SK-N-SH (cell line): ENCODE results near the gene PAXX. TPM values are rescaled to one million over a fixed set of nuclear protein-coding genes. Genes with fewer than 3 reads are reported as not detected.

Experiments
- CTCF ChIA-PET: fragments of 300-600, 350-600 bp; formaldehyde crosslinking; extraction: SDS; loops from one replicate; lab custom pipeline; 2021; lab: Yijun Ruan, JAX
- POLR2A ChIA-PET: fragments of 350-600 bp; sonication (Branson Sonifier 250); formaldehyde crosslinking; extraction: SDS; loops from one replicate; lab custom pipeline; 2020; ENCODE audit warnings: antibody characterized with exemption, inconsistent platforms; lab: Yijun Ruan, JAX
- DNase-seq: peaks from one replicate; pipeline ENCODE4 v3.0.0; 2012
- H2AFZ ChIP-seq: fragments of 200-600 bp; sonication (generic); 2 replicates; pipeline ENCODE4 v1.8.1; 2016; ENCODE audit warnings: antibody characterized with exemption, mild to moderate bottlenecking, low read depth
- H3F3A ChIP-seq: fragments of 200-600 bp; sonication (generic); replicated peaks from 2 replicates; pipeline ENCODE3; 2016; ENCODE audit warnings: antibody characterized with exemption, mild to moderate bottlenecking; ENCODE audit not compliant: insufficient read depth
- H3K27ac ChIP-seq, 2 experiments: fragments of 200-500 bp in 1 of 2; fragments of 200-600 bp in 1 of 2; sonication (Bioruptor generic) in 1 of 2; sonication (generic), shearing (Covaris generic) in 1 of 2; 2 replicates each; pipeline versions ENCODE4 v1.5.1 to v1.6.1; 2014 to 2016; ENCODE audit warnings: low read depth in 2 of 2, inconsistent platforms in 1 of 2, low read length in 1 of 2, mild to moderate bottlenecking in 1 of 2, mixed read lengths in 1 of 2
- H3K27me3 ChIP-seq: fragments of 200-600 bp; sonication (generic), shearing (Covaris generic); 2 replicates; pipeline ENCODE4 v1.6.1; 2016; ENCODE audit warnings: mixed run types; ENCODE audit not compliant: insufficient read depth
- H3K36me3 ChIP-seq, 2 experiments: fragments of 200-500 bp in 1 of 2; fragments of 200-600 bp in 1 of 2; sonication (Bioruptor generic) in 1 of 2; sonication (generic) in 1 of 2; replicated peaks in 1 of 2; 2 replicates each; pipeline versions ENCODE3 to v1.5.1; 2014 to 2016; ENCODE audit warnings: low read length in 1 of 2, mild to moderate bottlenecking in 1 of 2; ENCODE audit not compliant: insufficient read depth in 2 of 2, control insufficient read depth in 1 of 2
- H3K4me1 ChIP-seq, 2 experiments: fragments of 200-500 bp in 1 of 2; fragments of 200-600 bp in 1 of 2; sonication (Bioruptor generic) in 1 of 2; sonication (generic), shearing (Covaris generic) in 1 of 2; 2 replicates each; pipeline versions ENCODE4 v1.5.1 to v1.6.1; 2014 to 2016; ENCODE audit warnings: low read depth in 1 of 2, low read length in 1 of 2, mixed run types in 1 of 2; ENCODE audit not compliant: insufficient read depth in 2 of 2, control insufficient read depth in 1 of 2
- H3K4me2 ChIP-seq: fragments of 200-600 bp; sonication (generic), shearing (Covaris generic); 2 replicates; pipeline ENCODE4 v1.6.1; 2017; ENCODE audit warnings: mixed run types
- H3K4me3 ChIP-seq, 2 experiments: fragments of 200-500 bp in 1 of 2; fragments of 200-600 bp in 1 of 2; sonication (Bioruptor generic) in 1 of 2; sonication (generic), shearing (Covaris generic) in 1 of 2; 2 replicates each; pipeline versions ENCODE4 v1.5.1 to v1.8.1; 2014 to 2016; ENCODE audit warnings: low read depth in 2 of 2, inconsistent platforms in 1 of 2, low read length in 1 of 2, mild to moderate bottlenecking in 1 of 2, mixed read lengths in 1 of 2, moderate library complexity in 1 of 2
- H3K79me2 ChIP-seq: fragments of 200-600 bp; sonication (generic); 2 replicates; pipeline ENCODE4 v1.8.1; 2017; ENCODE audit warnings: mild to moderate bottlenecking; ENCODE audit not compliant: insufficient read depth
- H3K9ac ChIP-seq: fragments of 200-600 bp; sonication (generic); 2 replicates; pipeline ENCODE4 v1.6.1; 2017; ENCODE audit warnings: mixed run types
- H3K9me2 ChIP-seq: fragments of 200-600 bp; sonication (generic); 2 replicates; pipeline ENCODE4 v1.6.1; 2017; ENCODE audit warnings: mixed run types
- H3K9me3 ChIP-seq: fragments of 200-600 bp; sonication (generic); 2 replicates; pipeline ENCODE4 v1.6.1; 2017; ENCODE audit warnings: mixed run types, mild to moderate bottlenecking, moderate library complexity
- H4K20me1 ChIP-seq: fragments of 200-600 bp; sonication (generic); 2 replicates; pipeline ENCODE4 v1.6.1; 2017; ENCODE audit warnings: mild to moderate bottlenecking, mixed run types; ENCODE audit not compliant: insufficient read depth
- FOXM1 ChIP-seq: IDR thresholded peaks from 2 replicates; pipeline ENCODE4 v1.4.0; 2012; ENCODE audit warnings: low read depth, mild to moderate bottlenecking
- RAD21 ChIP-seq: IDR thresholded peaks from 2 replicates; pipeline ENCODE4 v1.6.1; 2012; ENCODE audit warnings: mild to moderate bottlenecking, low read length
- TAF1 ChIP-seq: IDR thresholded peaks from 2 replicates; pipeline ENCODE4 v1.6.1; 2012; ENCODE audit warnings: low read depth, mild to moderate bottlenecking, low read length, moderate library complexity, borderline replicate concordance
- TEAD4 ChIP-seq: IDR thresholded peaks from 2 replicates; pipeline ENCODE4 v1.4.0; 2012; ENCODE audit warnings: mild to moderate bottlenecking, borderline replicate concordance; ENCODE audit not compliant: insufficient read depth
- WGBS: methylation state at CpG from one replicate; pipeline ENCODE4 v1.1.6; 2017; ENCODE audit warnings: low lambda C conversion rate; 5-methylcytosine and 5-hydroxymethylcytosine counted together
- polyA plus RNA-seq, 3 experiments: library from polyadenylated mRNA; depleted of rRNA; stranded (reverse); fragments of >200 nt; gene quantifications; 2 replicates each; pipeline ENCODE4 v1.2.3, GENCODE V29; 2012
- TF ChIP-seq, protein P1 (sequence below): fragments of 150-350 bp; IDR thresholded peaks from 2 replicates; pipeline ENCODE4 v1.6.1; 2017; ENCODE audit warnings: antibody characterized with exemption, low read length, low read depth, borderline replicate concordance
- TF ChIP-seq, protein P2 (sequence below): fragments of 200-600 bp; sonication (generic); IDR thresholded peaks from 2 replicates; pipeline ENCODE4 v1.6.1; 2017; ENCODE audit warnings: antibody characterized with exemption, mild to moderate bottlenecking, moderate library complexity

Gene PAXX
- polyA plus RNA-seq, 1 of the 3 experiments (the other 2 are of a cell fraction), result 52.9 TPM

DNA sequence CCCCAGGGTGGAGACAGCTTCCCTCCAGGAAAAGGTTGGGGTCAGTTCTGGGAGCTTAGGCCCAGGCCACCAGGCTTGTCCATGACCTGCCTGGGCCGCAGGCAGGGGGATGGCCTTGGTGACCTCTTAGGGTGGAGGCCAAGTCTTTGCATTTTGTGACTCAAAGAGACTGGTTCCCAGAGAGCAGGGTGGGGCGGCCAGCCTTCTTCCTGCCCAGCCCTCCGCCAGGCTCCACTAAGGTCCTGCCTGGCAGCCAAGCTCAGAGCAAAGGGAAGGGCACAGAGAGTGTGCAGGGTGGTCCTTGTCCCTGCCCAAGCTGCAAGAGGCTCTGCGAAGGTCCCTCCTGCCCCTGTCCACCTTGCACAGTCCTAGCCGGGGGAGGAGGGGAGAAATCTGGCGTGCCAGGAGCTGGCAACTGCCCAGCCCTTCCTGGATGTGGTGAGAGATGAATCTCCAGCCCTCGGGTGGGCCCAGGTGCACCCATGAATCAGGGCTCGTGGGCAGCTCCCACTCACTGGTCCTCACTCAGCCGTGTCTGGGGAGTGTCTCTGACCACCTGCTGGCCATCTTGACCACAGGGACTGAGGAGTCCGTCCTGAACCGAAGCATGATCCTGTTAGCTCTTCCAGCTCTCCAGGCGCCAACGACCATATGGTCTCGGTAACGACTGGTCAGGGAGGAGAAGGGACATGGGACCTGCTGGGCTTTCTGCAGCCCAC, 17.2 kb upstream of the PAXX start:
- Histone ChIP-seq H3K4me1 (peaks cover 0 to 25% of the 10 kb centered on the region in 2 experiments; a peak in 1 of 4 replicates), H3K27ac (no peak overlapping the region), H3K9ac (no peak overlapping the region), H3K4me2 (no peak overlapping the region), H3K9me3 (no peaks in the 10 kb centered on the region), H3K4me3 (no peak overlapping the region), H3F3A (peaks cover 4% of the 10 kb centered on the region), H2AFZ (no peak overlapping the region), H4K20me1 (no peaks in the 10 kb centered on the region), H3K79me2 (no peaks in the 10 kb centered on the region)
- ChIA-PET CTCF (interaction anchor here (1.1 to 4.4 kb wide), 3 partner anchors 27 to 60 kb away, joined by 4 to 24 read pairs (median 4); no protein-coding TSS in a partner anchor), POLR2A (interaction anchor here (0.5 kb wide), 1 partner anchor 25 kb away, joined by 3 read pairs; no protein-coding TSS in a partner anchor)
- TF ChIP-seq, protein P1, sequence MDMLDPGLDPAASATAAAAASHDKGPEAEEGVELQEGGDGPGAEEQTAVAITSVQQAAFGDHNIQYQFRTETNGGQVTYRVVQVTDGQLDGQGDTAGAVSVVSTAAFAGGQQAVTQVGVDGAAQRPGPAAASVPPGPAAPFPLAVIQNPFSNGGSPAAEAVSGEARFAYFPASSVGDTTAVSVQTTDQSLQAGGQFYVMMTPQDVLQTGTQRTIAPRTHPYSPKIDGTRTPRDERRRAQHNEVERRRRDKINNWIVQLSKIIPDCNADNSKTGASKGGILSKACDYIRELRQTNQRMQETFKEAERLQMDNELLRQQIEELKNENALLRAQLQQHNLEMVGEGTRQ, result no peak
- TF ChIP-seq, all 33 proteins: peak for 0
- Histone ChIP-seq H3K36me3 (no peaks in the 10 kb centered on the region), H3K9me2 (no peaks in the 10 kb centered on the region), H3K27me3 (no peaks in the 10 kb centered on the region)
- 76% methylated on average over 8 of the region's 15 CpGs for WGBS
- no peak for DNase-seq

DNA sequence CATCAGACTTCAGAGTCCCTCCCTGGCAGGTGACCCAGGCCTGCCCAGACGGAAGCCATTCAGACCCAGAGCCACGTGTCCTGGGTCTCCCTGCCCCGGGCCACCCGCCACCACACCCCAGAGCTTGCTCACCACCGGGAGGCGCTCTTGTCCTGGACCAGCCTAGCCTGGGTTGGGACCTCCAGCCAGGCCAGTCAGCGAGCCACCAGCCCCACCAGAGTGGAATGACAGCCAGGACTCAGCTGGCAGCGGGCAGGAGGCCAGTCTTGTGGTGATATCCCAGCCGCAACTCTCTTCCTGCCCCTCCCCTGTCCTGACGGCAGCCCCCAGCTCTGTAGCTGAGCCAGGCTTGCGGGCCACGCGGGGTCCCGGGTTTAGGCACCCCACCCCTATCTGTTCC, 16.6 kb upstream of the PAXX start:
- Histone ChIP-seq H3K4me3 (no peak overlapping the region), H4K20me1 (no peaks in the 10 kb centered on the region), H3K79me2 (no peaks in the 10 kb centered on the region), H3K9me3 (no peaks in the 10 kb centered on the region), H2AFZ (no peak overlapping the region), H3K4me2 (no peak overlapping the region), H3K9ac (no peak overlapping the region), H3K27me3 (no peaks in the 10 kb centered on the region), H3K9me2 (no peaks in the 10 kb centered on the region), H3K4me1 (peaks cover 0 to 25% of the 10 kb centered on the region in 2 experiments; a peak in 1 of 4 replicates), H3K27ac (no peak overlapping the region), H3F3A (peaks cover 4% of the 10 kb centered on the region), H3K36me3 (no peaks in the 10 kb centered on the region)
- CTCF ChIA-PET, result interaction anchor here (1.1 to 4.4 kb wide), 5 partner anchors 28 to 218 kb away, joined by 4 to 24 read pairs (median 4); partner anchors contain the start of genes ABCA2 and LCN8
- TF ChIP-seq, protein P2, sequence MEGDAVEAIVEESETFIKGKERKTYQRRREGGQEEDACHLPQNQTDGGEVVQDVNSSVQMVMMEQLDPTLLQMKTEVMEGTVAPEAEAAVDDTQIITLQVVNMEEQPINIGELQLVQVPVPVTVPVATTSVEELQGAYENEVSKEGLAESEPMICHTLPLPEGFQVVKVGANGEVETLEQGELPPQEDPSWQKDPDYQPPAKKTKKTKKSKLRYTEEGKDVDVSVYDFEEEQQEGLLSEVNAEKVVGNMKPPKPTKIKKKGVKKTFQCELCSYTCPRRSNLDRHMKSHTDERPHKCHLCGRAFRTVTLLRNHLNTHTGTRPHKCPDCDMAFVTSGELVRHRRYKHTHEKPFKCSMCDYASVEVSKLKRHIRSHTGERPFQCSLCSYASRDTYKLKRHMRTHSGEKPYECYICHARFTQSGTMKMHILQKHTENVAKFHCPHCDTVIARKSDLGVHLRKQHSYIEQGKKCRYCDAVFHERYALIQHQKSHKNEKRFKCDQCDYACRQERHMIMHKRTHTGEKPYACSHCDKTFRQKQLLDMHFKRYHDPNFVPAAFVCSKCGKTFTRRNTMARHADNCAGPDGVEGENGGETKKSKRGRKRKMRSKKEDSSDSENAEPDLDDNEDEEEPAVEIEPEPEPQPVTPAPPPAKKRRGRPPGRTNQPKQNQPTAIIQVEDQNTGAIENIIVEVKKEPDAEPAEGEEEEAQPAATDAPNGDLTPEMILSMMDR, result peak; percentile 21
- TF ChIP-seq RAD21, result no peak
- no peak for DNase-seq
- POLR2A ChIA-PET, result no interaction called here
- WGBS, result 83% methylated on average over 6 of the region's 14 CpGs

DNA sequence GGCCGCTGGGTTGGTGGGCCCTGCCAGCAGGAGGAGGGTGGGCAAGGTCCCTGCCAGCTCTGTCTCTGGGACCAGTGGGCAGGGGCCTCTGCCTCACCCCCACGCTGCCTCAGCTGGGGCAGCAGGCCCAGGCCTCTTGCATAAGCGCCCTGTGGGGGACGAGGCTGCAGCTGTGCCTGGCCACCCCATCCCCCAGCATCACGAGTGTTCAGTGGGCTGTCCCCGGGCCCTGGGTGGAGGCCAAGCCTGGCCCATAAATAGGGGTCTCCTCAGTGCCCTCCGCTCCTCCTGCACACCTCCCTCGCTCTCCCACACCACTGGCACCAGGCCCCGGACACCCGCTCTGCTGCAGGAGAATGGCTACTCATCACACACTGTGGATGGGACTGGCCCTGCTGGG, 15.0 kb upstream of the PAXX start, which contains the start of gene PTGDS:
TSS of gene PTGDS (plus strand) at position 282 of the 400 bp plus-strand sequence. CDS start at position 357, 75 bp downstream.
- 88% methylated on average over 5 of the region's 10 CpGs for WGBS
- TF ChIP-seq TEAD4 (no peak), RAD21 (no peak), TAF1 (no peak), FOXM1 (no peak)
- DNase-seq, result no peak
- no peak within 1 kb of the TSS; a peak in 1 of 4 replicates for H3K27ac ChIP-seq
- peaks cover 4% of the 10 kb centered on the region for H3F3A ChIP-seq
- no peaks in the 10 kb centered on the region for H3K79me2 ChIP-seq
- ChIA-PET POLR2A (interaction anchor here (1.0 kb wide), 2 partner anchors 25 to 26 kb away, joined by 3 to 4 read pairs; partner anchors contain the start of gene LCN12), CTCF (interaction anchor here (1.0 to 4.4 kb wide), 6 partner anchors 12 to 219 kb away, joined by 3 to 24 read pairs (median 4); partner anchors contain the start of genes ABCA2 and LCN8)
- H2AFZ ChIP-seq, result peak within 1 kb of the TSS; percentile 70; the same call in 1 of the 2 replicates
- no peak within 1 kb of the TSS for H3K9ac ChIP-seq
- H3K4me3 ChIP-seq, result peak within 1 kb of the TSS; percentile 43 to 47
- no peaks in the 10 kb centered on the region for H3K36me3 ChIP-seq
- no peaks in the 10 kb centered on the region for H3K9me2 ChIP-seq
- H4K20me1 ChIP-seq, result no peaks in the 10 kb centered on the region
- H3K4me1 ChIP-seq, result peaks cover 0 to 23% of the 10 kb centered on the region in 2 experiments; a peak in 1 of 4 replicates
- H3K4me2 ChIP-seq, result peak within 1 kb of the TSS; percentile 71; the same call in 1 of the 2 replicates
- H3K27me3 ChIP-seq, result no peaks in the 10 kb centered on the region
- no peaks in the 10 kb centered on the region for H3K9me3 ChIP-seq
